ENCODE measurements around the gene KANSL1.

The KANSL1 gene

GRCh38 chr17:46167826-46168569, 25.2 kb downstream of the KANSL1 start:
- DNase-seq (ENCODE audit: low spot score), result no peak
- in situ Hi-C loops (cut with MboI; ENCODE audit: low pct_unique_long_range_greater_than_20kb, low sequenced_read_pairs, unreplicated experiment), result no loop called here
- TF ChIP-seq CTCF (IDR thresholded peaks at IDR 0.05; ENCODE audit: extremely low read depth, insufficient read depth, missing control alignments), result no peak

- DNase-seq (ENCODE audit: low spot score), result no peak
- TF ChIP-seq CTCF (IDR thresholded peaks at IDR 0.05; ENCODE audit: extremely low read depth, insufficient read depth, missing control alignments), result no peak
- in situ Hi-C loops (cut with MboI; ENCODE audit: low pct_unique_long_range_greater_than_20kb, low sequenced_read_pairs, unreplicated experiment), result no loop called here
Observed at GRCh38 chr17:46167267-46167666, 26.0 kb downstream of the KANSL1 start.

- in situ Hi-C loops (cut with MboI; ENCODE audit: low pct_unique_long_range_greater_than_20kb, low sequenced_read_pairs, unreplicated experiment), result no loop called here
- DNase-seq (ENCODE audit: low spot score), result no peak
- no peak for TF ChIP-seq CTCF (IDR thresholded peaks at IDR 0.05; ENCODE audit: extremely low read depth, insufficient read depth, missing control alignments)
Observed at GRCh38 chr17:46166692-46167249, 26.5 kb downstream of the KANSL1 start.

- no peak for DNase-seq (ENCODE audit: low spot score)
- TF ChIP-seq CTCF (IDR thresholded peaks at IDR 0.05; ENCODE audit: extremely low read depth, insufficient read depth, missing control alignments), result no peak
- in situ Hi-C loops (cut with MboI; ENCODE audit: low pct_unique_long_range_greater_than_20kb, low sequenced_read_pairs, unreplicated experiment), result no loop called here
Observed at GRCh38 chr17:46163929-46164594, 29.2 kb downstream of the KANSL1 start.

GRCh38 chr17:46163316-46163715, 29.9 kb downstream of the KANSL1 start:
- TF ChIP-seq CTCF (IDR thresholded peaks at IDR 0.05; ENCODE audit: extremely low read depth, insufficient read depth, missing control alignments), result no peak
- in situ Hi-C loops (cut with MboI; ENCODE audit: low pct_unique_long_range_greater_than_20kb, low sequenced_read_pairs, unreplicated experiment), result no loop called here
- no peak for DNase-seq (ENCODE audit: low spot score)

GRCh38 chr17:46162866-46163265, 30.4 kb downstream of the KANSL1 start:
- DNase-seq (ENCODE audit: low spot score), result no peak
- in situ Hi-C loops (cut with MboI; ENCODE audit: low pct_unique_long_range_greater_than_20kb, low sequenced_read_pairs, unreplicated experiment), result no loop called here

More at GRCh38 chr17:46162866-46163265, 30.4 kb downstream of the KANSL1 start:
- no peak for TF ChIP-seq CTCF (IDR thresholded peaks at IDR 0.05; ENCODE audit: extremely low read depth, insufficient read depth, missing control alignments)
